HCT116 (cell line): Measurements from ENCODE around the gene VCAM1. TPM values are rescaled to one million over a fixed set of nuclear protein-coding genes. Genes with fewer than 3 reads are reported as not detected.
"Not testable (repeated sequence)": the region's sequence is repeated elsewhere in the genome, so short reads cannot be mapped to it uniquely, and the experiment has no call there.

Source experiments
- ATAC-seq: fragments of 200-7000 bp; cut with Tn5 transposase; 2 replicates; pipeline ENCODE4 v1.9.1; 2020; ENCODE audit warnings: mild to moderate bottlenecking, moderate library complexity
- BruUV-seq: library from RNA; stranded (reverse); fragments of 400-500 nt; replicated peaks from 2 replicates; lab custom pipeline; 2021; lab: Mats Ljungman, UMichigan
- CTCF ChIA-PET: fragments of 300-600 bp; sonication (Branson Sonifier 250); formaldehyde crosslinking; loops from one replicate; lab custom pipeline; 2021; ENCODE audit warnings: antibody characterized with exemption; lab: Charles Lee
- POLR2A ChIA-PET: fragments of 300-600, 350-600 bp; sonication (Branson Sonifier 250); formaldehyde crosslinking; loops from one replicate; lab custom pipeline; 2021; ENCODE audit warnings: antibody characterized with exemption; lab: Charles Lee
- RAD21 ChIA-PET, 2 experiments: fragments of 300-600 bp; sonication (Branson Sonifier 250); formaldehyde crosslinking; loops; one replicate each; lab custom pipeline; 2023; ENCODE audit warnings: low total read pairs in 2 of 2; ENCODE audit not compliant: uncharacterized antibody in 2 of 2, unreplicated experiment in 2 of 2, low non-redundant PET in 1 of 2; lab: Charles Lee
- DNase-seq: peaks from one replicate; pipeline ENCODE4 v3.0.0-alpha.2; 2010; ENCODE audit warnings: low read depth, low spot score
- H2AFZ ChIP-seq: fragments of 200-600 bp; shearing (Covaris generic), sonication (generic); 2 replicates; pipeline ENCODE4 v1.6.1; 2017; ENCODE audit warnings: low read depth, mixed run types, mixed read lengths, antibody characterized with exemption, low read length; ENCODE audit not compliant: poor library complexity, severe bottlenecking
- H3K27ac ChIP-seq: 2 replicates; pipeline ENCODE4 v1.5.1; 2012; ENCODE audit warnings: low read depth, low read length
- H3K27me3 ChIP-seq: fragments of 200-600 bp; sonication (generic); 2 replicates; pipeline ENCODE4 v1.6.1; 2016; ENCODE audit warnings: mixed run types, low read length, mixed read lengths; ENCODE audit not compliant: insufficient read depth
- H3K36me3 ChIP-seq, 2 experiments: fragments of 200-500 bp in 1 of 2; fragments of 200-600 bp in 1 of 2; sonication (Bioruptor generic) in 1 of 2; sonication (generic) in 1 of 2; 2 replicates each; pipeline versions ENCODE4 v1.5.1 to v1.6.1; 2014 to 2016; ENCODE audit warnings: low read length in 2 of 2, inconsistent platforms in 1 of 2, mixed read lengths in 1 of 2, mixed run types in 1 of 2; ENCODE audit not compliant: insufficient read depth in 2 of 2, control insufficient read depth in 1 of 2
- H3K4me1 ChIP-seq, 2 experiments: fragments of 200-600 bp in 1 of 2; sonication (generic) in 1 of 2; 2 replicates each; pipeline versions ENCODE4 v1.5.1 to v1.6.1; 2012 to 2017; ENCODE audit warnings: low read length in 2 of 2, inconsistent platforms in 1 of 2, mild to moderate bottlenecking in 1 of 2, mixed read lengths in 1 of 2, mixed run types in 1 of 2, moderate library complexity in 1 of 2; ENCODE audit not compliant: insufficient read depth in 2 of 2, control insufficient read depth in 1 of 2
- H3K4me2 ChIP-seq: fragments of 200-600 bp; sonication (generic); 2 replicates; pipeline ENCODE4 v1.6.1; 2017; ENCODE audit warnings: mixed run types, low read length, mixed read lengths
- H3K4me3 ChIP-seq, 2 experiments: fragments of 200-600 bp in 1 of 2; sonication (generic) in 1 of 2; replicated peaks in 1 of 2; 2 replicates each; pipeline ENCODE4 v1.5.1; 2011 to 2016; ENCODE audit warnings: low read length in 2 of 2, control low read depth in 1 of 2, low read depth in 1 of 2, mild to moderate bottlenecking in 1 of 2, mixed read lengths in 1 of 2, mixed run types in 1 of 2
- H3K79me2 ChIP-seq: fragments of 200-600 bp; sonication (generic); 2 replicates; pipeline ENCODE4 v1.6.1; 2017; ENCODE audit warnings: mild to moderate bottlenecking, mixed run types, low read length, moderate library complexity, mixed read lengths; ENCODE audit not compliant: insufficient read depth
- H3K9ac ChIP-seq: fragments of 200-600 bp; sonication (generic); 2 replicates; pipeline ENCODE4 v1.6.1; 2016; ENCODE audit warnings: low read length, mixed read lengths
- H3K9me2 ChIP-seq: fragments of 200-600 bp; sonication (generic), shearing (Covaris generic); 2 replicates; pipeline ENCODE4 v1.6.1; 2017; ENCODE audit warnings: mixed run types, mild to moderate bottlenecking, moderate library complexity; ENCODE audit not compliant: insufficient read depth
- H3K9me3 ChIP-seq, 2 experiments: fragments of 200-500 bp in 1 of 2; fragments of 200-600 bp in 1 of 2; sonication (Bioruptor generic) in 1 of 2; sonication (generic) in 1 of 2; 2 replicates each; pipeline ENCODE4 v1.6.1; 2014 to 2017; ENCODE audit warnings: low read length in 2 of 2, mixed read lengths in 2 of 2, inconsistent platforms in 1 of 2, low read depth in 1 of 2, mild to moderate bottlenecking in 1 of 2, mixed run types in 1 of 2, moderate library complexity in 1 of 2; ENCODE audit not compliant: control insufficient read depth in 1 of 2, insufficient read depth in 1 of 2
- H4K20me1 ChIP-seq: fragments of 200-600 bp; sonication (generic), shearing (Covaris generic); 2 replicates; pipeline ENCODE4 v1.6.1; 2017; ENCODE audit warnings: mixed run types, mild to moderate bottlenecking, moderate library complexity; ENCODE audit not compliant: insufficient read depth
- ATF3 ChIP-seq: IDR thresholded peaks from 2 replicates; pipeline ENCODE4 v1.6.1; 2012
- CTCF ChIP-seq, 3 experiments: fragments of 200-600 bp in 1 of 3; sonication (generic) in 1 of 3; IDR thresholded peaks in 2 of 3; conservative IDR thresholded peaks in 1 of 3; 2 replicates each; pipeline ENCODE4 v1.5.1; 2012 to 2017; ENCODE audit warnings: low read depth in 2 of 3, low read length in 2 of 3, antibody characterized with exemption in 1 of 3, borderline replicate concordance in 1 of 3, control low read depth in 1 of 3, mild to moderate bottlenecking in 1 of 3, mixed read lengths in 1 of 3, mixed run types in 1 of 3, moderate library complexity in 1 of 3; ENCODE audit not compliant: insufficient read depth in 1 of 3
- EZH2phosphoT487 ChIP-seq: fragments of 200-600 bp; IDR thresholded peaks from 2 replicates; pipeline ENCODE4 v1.6.1; 2018; ENCODE audit warnings: antibody characterized with exemption, borderline replicate concordance
- FOSL1 ChIP-seq: IDR thresholded peaks from 2 replicates; pipeline ENCODE4 v1.6.1; 2012; ENCODE audit warnings: low read depth
- MAX ChIP-seq: IDR thresholded peaks from 2 replicates; pipeline ENCODE4 v1.6.1; 2012
- POLR2AphosphoS5 ChIP-seq: IDR thresholded peaks from 2 replicates; pipeline ENCODE4 v1.6.1; 2011; ENCODE audit warnings: mild to moderate bottlenecking, low read depth, low read length, moderate library complexity
- RAD21 ChIP-seq: IDR thresholded peaks from 2 replicates; pipeline ENCODE4 v1.6.1; 2012; ENCODE audit warnings: low read depth, mild to moderate bottlenecking
- YY1 ChIP-seq: IDR thresholded peaks from 2 replicates; pipeline ENCODE4 v1.6.1; 2011; ENCODE audit warnings: low read length, low read depth, moderate library complexity, mild to moderate bottlenecking; ENCODE audit not compliant: insufficient replicate concordance; ENCODE audit errors: extremely low read depth
- ZNF274 ChIP-seq: fragments of 200-500 bp; sonication (Bioruptor generic); IDR thresholded peaks from 2 replicates; pipeline ENCODE4 v1.6.1; 2014; ENCODE audit warnings: mild to moderate bottlenecking, low read depth, low read length, inconsistent platforms
- intact Hi-C: fragments of 100-400 bp; cut with micrococcal nuclease; formaldehyde crosslinking; loops from 2 replicates; pipeline ENCODE4 v1.10.0; 2022
- total RNA-seq: library from RNA; stranded (reverse); gene quantifications from one replicate; pipeline ENCODE4 v1.2.1, GENCODE V29; 2021; ENCODE audit not compliant: unreplicated experiment

Gene VCAM1
- total RNA-seq, 1 experiment from 2014 or later, result 0.17 TPM

- Histone ChIP-seq H4K20me1 (no peaks in the 10 kb centered on the region), H3K9me3 (no peaks in the 10 kb centered on the region), H3K9me2 (no peaks in the 10 kb centered on the region), H3K27me3 (no peaks in the 10 kb centered on the region), H3K9ac (no peak overlapping the region), H3K36me3 (no peaks in the 10 kb centered on the region), H3K4me3 (no peak overlapping the region), H3K79me2 (no peaks in the 10 kb centered on the region), H2AFZ (no peak overlapping the region), H3K4me1 (no peaks in the 10 kb centered on the region), H3K4me2 (no peak overlapping the region), H3K27ac (no peak overlapping the region)
- no peak for DNase-seq
- intact Hi-C loops, result no loop called here
- ChIA-PET POLR2A (no interaction called here), RAD21 (no interaction called here), CTCF (no interaction called here)
- TF ChIP-seq MAX, result no peak
- no peak for ATAC-seq
- no TSS peak for BruUV-seq
Observed at GRCh38 chr1:100778748-100779147, 59.2 kb downstream of the VCAM1 start.

- H3K4me1 ChIP-seq, result no peaks in the 10 kb centered on the region
- TF ChIP-seq ZNF274 (no peak), YY1 (no peak), RAD21 (no peak), FOSL1 (no peak), CTCF (IDR thresholded peaks at IDR 0.05 in 2 of 3, conservative IDR thresholded peaks at IDR 0.05 in 1 of 3; ENCODE audit: borderline replicate concordance in 1 of 3, insufficient read depth in 1 of 3, low read depth in 2 of 3, low read length in 2 of 3) (no peak), POLR2AphosphoS5 (no peak), EZH2phosphoT487 (no peak), ATF3 (no peak)
- H3K36me3 ChIP-seq, result no peaks in the 10 kb centered on the region
- ChIA-PET POLR2A (no interaction called here), CTCF (no interaction called here), RAD21 (no interaction called here)
- ATAC-seq (no peak), DNase-seq (no peak)
- no peaks in the 10 kb centered on the region for H3K79me2 ChIP-seq
- H3K27ac ChIP-seq, result no peak overlapping the region
- no peak overlapping the region for H3K9ac ChIP-seq
- intact Hi-C loops, result no loop called here
- H3K9me2 ChIP-seq, result no peaks in the 10 kb centered on the region
- H3K4me2 ChIP-seq, result no peak overlapping the region
- no peaks in the 10 kb centered on the region for H4K20me1 ChIP-seq
- H2AFZ ChIP-seq, result no peak overlapping the region
- H3K4me3 ChIP-seq, result no peak overlapping the region
- BruUV-seq, result no TSS peak
- H3K27me3 ChIP-seq, result no peaks in the 10 kb centered on the region
- H3K9me3 ChIP-seq, result no peaks in the 10 kb centered on the region
Observed at GRCh38 chr1:100780814-100781213, 61.3 kb downstream of the VCAM1 start.

GRCh38 chr1:100781728-100782127, 62.2 kb downstream of the VCAM1 start:
- RAD21 ChIA-PET, H2AFZ ChIP-seq, CTCF ChIA-PET, H3K27me3 ChIP-seq, POLR2A ChIA-PET, H3K9ac ChIP-seq, H3K4me1 ChIP-seq, DNase-seq, H3K4me2 ChIP-seq, H3K9me3 ChIP-seq, H3K79me2 ChIP-seq, H3K27ac ChIP-seq, H3K9me2 ChIP-seq, ATAC-seq, H3K36me3 ChIP-seq, H4K20me1 ChIP-seq, BruUV-seq, intact Hi-C loops, H3K4me3 ChIP-seq: not testable (repeated sequence)
